Tibial nerve (tissue), 4 donors: ENCODE data around the gene DPAGT1.

Experiments used
- CTCF ChIP-seq, 5 experiments: fragments of 200-600 bp in 3 of 5; fragments of 450-650 bp in 2 of 5; sonication (generic) in 3 of 5; IDR thresholded peaks; one replicate each; pipeline ENCODE4 v1.5.1; 2016 to 2019; ENCODE audit warnings: antibody characterized with exemption in 5 of 5, mild to moderate bottlenecking in 3 of 5, moderate library complexity in 2 of 5
- EP300 ChIP-seq, 2 donors: sonication (generic); formaldehyde crosslinking; IDR thresholded peaks; one replicate each; pipeline ENCODE4 v1.6.1; 2017; ENCODE audit warnings: antibody characterized with exemption in 2 of 2, mild to moderate bottlenecking in 1 of 2
- POLR2A ChIP-seq, 2 donors: fragments of 450-650 bp; IDR thresholded peaks; one replicate each; pipeline ENCODE4 v1.6.1; 2017; ENCODE audit warnings: antibody characterized with exemption in 2 of 2, mild to moderate bottlenecking in 2 of 2, moderate library complexity in 2 of 2

- TF ChIP-seq CTCF (IDR thresholded peaks at IDR 0.05) (no peak), POLR2A (IDR thresholded peaks at IDR 0.05) (no peak), EP300 (IDR thresholded peaks at IDR 0.05) (no peak)
These were observed 47.2 kb downstream of the DPAGT1 start for GRCh38 chr11:119054418-119054817.
